CD4-positive, alpha-beta T cell treated with Interleukin-15 for 1 hour (primary cell): ENCODE measurements around the gene RBM34.
"Not testable (repeated sequence)": the region's sequence is repeated elsewhere in the genome, so short reads cannot be mapped to it uniquely, and the experiment has no call there.

Experiments
- DNase-seq: peaks from one replicate; pipeline ENCODE4 v3.0.0-alpha.2; 2020

The RBM34 gene

GRCh38 chr1:235090406-235091069 lies 70.5 kb downstream of the RBM34 start:
- no peak for DNase-seq

GRCh38 chr1:235088907-235089306 lies 72.1 kb downstream of the RBM34 start:
- no peak for DNase-seq

GRCh38 chr1:235088430-235088829 lies 72.6 kb downstream of the RBM34 start:
- DNase-seq = no peak

GRCh38 chr1:235087906-235088305 lies 73.1 kb downstream of the RBM34 start:
- no peak for DNase-seq

GRCh38 chr1:235085411-235086117 lies 75.5 kb downstream of the RBM34 start:
- DNase-seq = not testable (repeated sequence)
